SK-N-SH (cell line): Measurements from ENCODE around the gene KIF16B.

Experiments used
- CTCF ChIP-seq: fragments of 200-600 bp; sonication (generic); IDR thresholded peaks from 2 replicates; pipeline ENCODE4 v1.6.1; 2017; ENCODE audit warnings: antibody characterized with exemption, mild to moderate bottlenecking, moderate library complexity
- FOXJ3 ChIP-seq: sonication (generic); formaldehyde crosslinking; IDR thresholded peaks from 2 replicates; pipeline ENCODE4 v1.5.1; 2020; ENCODE audit warnings: mild to moderate bottlenecking, missing genetic modification reagents
- GATA2 ChIP-seq: sonication (generic); formaldehyde crosslinking; IDR thresholded peaks from 2 replicates; pipeline ENCODE4 v1.5.0; 2020; ENCODE audit warnings: mild to moderate bottlenecking, missing genetic modification reagents
- MAX ChIP-seq: IDR thresholded peaks from 2 replicates; pipeline ENCODE4 v1.4.0; 2012; ENCODE audit warnings: low read depth
- PBX3 ChIP-seq: IDR thresholded peaks from 2 replicates; pipeline ENCODE4; 2012
- SMC3 ChIP-seq: IDR thresholded peaks from 2 replicates; pipeline ENCODE4 v1.6.1; 2012; ENCODE audit warnings: low read depth, low read length, improper control_type of control experiment
- USF1 ChIP-seq: IDR thresholded peaks from 2 replicates; pipeline ENCODE4 v1.4.0; 2012; ENCODE audit warnings: low read depth, borderline replicate concordance
- YY1 ChIP-seq: IDR thresholded peaks from 2 replicates; pipeline ENCODE4 v1.4.0; 2012; ENCODE audit warnings: low read depth, mild to moderate bottlenecking

GRCh38 chr20:16243470-16243869, 329.8 kb downstream of the KIF16B start:
- TF ChIP-seq SMC3 (peak; percentile 46; the same call in 1 of the 2 replicates), CTCF (no peak), GATA2 (peak; percentile 88), PBX3 (peak; percentile 21; the same call in 1 of the 2 replicates), MAX (no peak), FOXJ3 (CRISPR knock-in tag) (peak; percentile 96), USF1 (no peak), YY1 (no peak)
